GM23248 (cell line): ENCODE measurements around the gene IQCM. TPM values are rescaled to one million over a fixed set of nuclear protein-coding genes. Genes with fewer than 3 reads are reported as not detected.

Experiments
- DNase-seq: peaks from one replicate; pipeline ENCODE4 v3.0.0-alpha.2; 2015
- H2AFZ ChIP-seq: fragments of 200-600 bp; sonication (generic); 2 replicates; pipeline ENCODE4 v1.6.1; 2016; ENCODE audit warnings: antibody characterized with exemption
- H3F3A ChIP-seq: fragments of 200-600 bp; sonication (generic); 2 replicates; pipeline ENCODE4 v1.6.1; 2016; ENCODE audit warnings: mild to moderate bottlenecking, antibody characterized with exemption, mixed run types; ENCODE audit not compliant: insufficient read depth
- H3K27ac ChIP-seq: fragments of 200-600 bp; sonication (generic); 2 replicates; pipeline ENCODE4 v1.5.1; 2016; ENCODE audit warnings: mild to moderate bottlenecking
- H3K27me3 ChIP-seq: fragments of 200-600 bp; sonication (generic); replicated peaks from 2 replicates; pipeline ENCODE4 v1.6.1; 2016; ENCODE audit warnings: mild to moderate bottlenecking; ENCODE audit not compliant: insufficient read depth
- H3K36me3 ChIP-seq: fragments of 200-600 bp; sonication (generic); 2 replicates; pipeline ENCODE4 v1.6.1; 2016; ENCODE audit warnings: low read depth, mild to moderate bottlenecking
- H3K4me1 ChIP-seq: fragments of 200-600 bp; sonication (generic); 2 replicates; pipeline ENCODE4 v1.6.1; 2016; ENCODE audit warnings: mild to moderate bottlenecking; ENCODE audit not compliant: insufficient read depth
- H3K4me2 ChIP-seq: fragments of 200-600 bp; sonication (generic); one replicate; pipeline ENCODE4 v1.6.1; 2016; ENCODE audit warnings: mild to moderate bottlenecking; ENCODE audit not compliant: unreplicated experiment
- H3K4me3 ChIP-seq: fragments of 200-600 bp; sonication (generic); 2 replicates; pipeline ENCODE4 v1.5.1; 2016; ENCODE audit warnings: mild to moderate bottlenecking
- H3K79me2 ChIP-seq: fragments of 200-600 bp; sonication (generic); 2 replicates; pipeline ENCODE4 v1.6.1; 2016; ENCODE audit warnings: mild to moderate bottlenecking; ENCODE audit not compliant: insufficient read depth
- H3K9ac ChIP-seq: fragments of 200-600 bp; sonication (generic); 2 replicates; pipeline ENCODE4 v1.6.1; 2016; ENCODE audit warnings: mild to moderate bottlenecking
- H3K9me2 ChIP-seq: fragments of 200-600 bp; sonication (generic); 2 replicates; pipeline ENCODE4 v1.6.1; 2016; ENCODE audit warnings: mixed run types, mild to moderate bottlenecking, moderate library complexity; ENCODE audit not compliant: insufficient read depth
- H3K9me3 ChIP-seq: fragments of 200-600 bp; sonication (generic); one replicate; pipeline ENCODE4 v1.6.1; 2017; ENCODE audit warnings: low read depth
- H4K20me1 ChIP-seq: fragments of 200-600 bp; sonication (generic); 2 replicates; pipeline ENCODE4 v1.6.0; 2016; ENCODE audit not compliant: insufficient read depth
- EZH2 ChIP-seq: fragments of 200-600 bp; sonication (generic); IDR thresholded peaks from 2 replicates; pipeline ENCODE4 v1.6.1; 2018; ENCODE audit warnings: antibody characterized with exemption, mild to moderate bottlenecking; ENCODE audit not compliant: insufficient read depth, poor library complexity, severe bottlenecking
- EZH2phosphoT487 ChIP-seq: fragments of 200-600 bp; sonication (generic); IDR thresholded peaks from 2 replicates; pipeline ENCODE4 v1.6.1; 2018; ENCODE audit warnings: antibody characterized with exemption, moderate library complexity, mild to moderate bottlenecking, low read depth; ENCODE audit not compliant: insufficient read depth
- WGBS, 2 experiments: methylation state at CpG; one replicate each; pipeline ENCODE4 v1.1.6; 2015 to 2017; ENCODE audit warnings: low lambda C conversion rate in 2 of 2, low coverage in 1 of 2; ENCODE audit errors: missing lambda C conversion rate in 2 of 2; 5-methylcytosine and 5-hydroxymethylcytosine counted together
- in situ Hi-C: fragments of 300-500 bp; cut with MboI; formaldehyde crosslinking; loops from 2 replicates; pipeline ENCODE4 v1.15.0; 2020
- polyA plus RNA-seq: library from polyadenylated mRNA; unstranded; fragments of >200 nt; fragmentation: Nextera tagmentation; extraction: Ambion mirVana; gene quantifications from 2 replicates; pipeline ENCODE4 v1.2.1, GENCODE V29; 2016
- total RNA-seq: library from RNA; depleted of rRNA; stranded (reverse); fragments of >200 nt; shearing (Covaris generic); gene quantifications from 2 replicates; pipeline ENCODE4 v1.2.3, GENCODE V29; 2014

The IQCM gene
- total and polyA plus RNA-seq, 2 experiments from 2014 or later, result 0.11 TPM; not detected in 1

GRCh38 chr4:149595500-149595899 is 220.1 kb downstream of the IQCM start:
- Histone ChIP-seq H3K27me3 (no peaks in the 10 kb centered on the region), H3K79me2 (no peaks in the 10 kb centered on the region), H3F3A (no peaks in the 10 kb centered on the region), H3K36me3 (no peaks in the 10 kb centered on the region), H2AFZ (no peak overlapping the region), H3K4me2 (no peak overlapping the region), H3K4me3 (no peak overlapping the region), H4K20me1 (no peaks in the 10 kb centered on the region), H3K27ac (no peak overlapping the region), H3K4me1 (no peaks in the 10 kb centered on the region), H3K9me3 (no peaks in the 10 kb centered on the region), H3K9ac (no peak overlapping the region), H3K9me2 (no peaks in the 10 kb centered on the region)
- in situ Hi-C loops, result no loop called here
- TF ChIP-seq EZH2phosphoT487, result no peak
- no peak for DNase-seq
- WGBS, 2 experiments, result 58 to 59% methylated on average over 2 of the region's 2 CpGs

- no peak for DNase-seq
- TF ChIP-seq EZH2phosphoT487 (no peak), EZH2 (no peak)
- Histone ChIP-seq H2AFZ (no peak overlapping the region), H3F3A (no peaks in the 10 kb centered on the region), H3K9me2 (no peaks in the 10 kb centered on the region), H3K4me3 (no peak overlapping the region), H3K27ac (no peak overlapping the region), H3K9ac (no peak overlapping the region), H3K36me3 (no peaks in the 10 kb centered on the region), H3K27me3 (no peaks in the 10 kb centered on the region), H4K20me1 (no peaks in the 10 kb centered on the region), H3K79me2 (no peaks in the 10 kb centered on the region), H3K9me3 (no peaks in the 10 kb centered on the region), H3K4me2 (no peak overlapping the region), H3K4me1 (no peaks in the 10 kb centered on the region; the same call in 1 of the 2 replicates)
- in situ Hi-C loops, result no loop called here
- 20 to 37% methylated on average over 1 of the region's 1 CpG for WGBS, 2 experiments
Observed at GRCh38 chr4:149589826-149590225, 225.8 kb downstream of the IQCM start.

- Histone ChIP-seq H3K27ac (no peak overlapping the region), H2AFZ (peak overlapping the region; percentile 47; the same call in 1 of the 2 replicates), H3K9me2 (no peaks in the 10 kb centered on the region), H3K4me3 (no peak overlapping the region), H3K27me3 (no peaks in the 10 kb centered on the region), H3K79me2 (no peaks in the 10 kb centered on the region), H3F3A (no peaks in the 10 kb centered on the region), H3K4me1 (no peaks in the 10 kb centered on the region; the same call in 1 of the 2 replicates), H3K4me2 (peak overlapping the region; percentile 7), H3K9ac (no peak overlapping the region), H4K20me1 (no peaks in the 10 kb centered on the region), H3K9me3 (no peaks in the 10 kb centered on the region), H3K36me3 (no peaks in the 10 kb centered on the region)
- in situ Hi-C loops, result no loop called here
- WGBS, 2 experiments, result 54 to 60% methylated on average over 1 of the region's 1 CpG
- DNase-seq, result peak; percentile 5
- TF ChIP-seq EZH2phosphoT487 (no peak), EZH2 (no peak)
Observed at GRCh38 chr4:149584722-149585121, 230.9 kb downstream of the IQCM start.

- H3K36me3 ChIP-seq, result no peaks in the 10 kb centered on the region
- H3K27me3 ChIP-seq, result no peaks in the 10 kb centered on the region
- H4K20me1 ChIP-seq, result no peaks in the 10 kb centered on the region
- H3K4me3 ChIP-seq, result no peak overlapping the region
- no peaks in the 10 kb centered on the region for H3K9me3 ChIP-seq
- no peak overlapping the region for H3K4me2 ChIP-seq
- in situ Hi-C loops, result no loop called here
- no peaks in the 10 kb centered on the region for H3F3A ChIP-seq
- no peaks in the 10 kb centered on the region for H3K9me2 ChIP-seq
- no peaks in the 10 kb centered on the region for H3K79me2 ChIP-seq
- no peak overlapping the region for H3K9ac ChIP-seq
- TF ChIP-seq EZH2 (no peak), EZH2phosphoT487 (no peak)
- WGBS, 2 experiments, result 69 to 73% methylated on average over 4 of the region's 4 CpGs
- no peak overlapping the region for H3K27ac ChIP-seq
- no peaks in the 10 kb centered on the region for H3K4me1 ChIP-seq
- H2AFZ ChIP-seq, result peak overlapping the region; percentile 55; the same call in 1 of the 2 replicates
- no peak for DNase-seq
Observed at GRCh38 chr4:149574971-149575370, 240.7 kb downstream of the IQCM start.

- Histone ChIP-seq H2AFZ (no peak overlapping the region), H4K20me1 (no peaks in the 10 kb centered on the region), H3K27me3 (no peaks in the 10 kb centered on the region), H3K36me3 (no peaks in the 10 kb centered on the region), H3K4me2 (no peak overlapping the region), H3F3A (no peaks in the 10 kb centered on the region), H3K9me3 (no peaks in the 10 kb centered on the region), H3K79me2 (no peaks in the 10 kb centered on the region), H3K4me1 (no peaks in the 10 kb centered on the region), H3K4me3 (no peak overlapping the region), H3K9ac (no peak overlapping the region), H3K27ac (no peak overlapping the region), H3K9me2 (no peaks in the 10 kb centered on the region)
- TF ChIP-seq EZH2phosphoT487, result no peak
- no peak for TF ChIP-seq EZH2
- in situ Hi-C loops, result no loop called here
- DNase-seq, result no peak
- 53 to 58% methylated on average over 1 of the region's 1 CpG for WGBS, 2 experiments
Observed at GRCh38 chr4:149572716-149573115, 242.9 kb downstream of the IQCM start.
